Measurements from ENCODE around the gene WDR3.

WDR3 gene

DNA sequence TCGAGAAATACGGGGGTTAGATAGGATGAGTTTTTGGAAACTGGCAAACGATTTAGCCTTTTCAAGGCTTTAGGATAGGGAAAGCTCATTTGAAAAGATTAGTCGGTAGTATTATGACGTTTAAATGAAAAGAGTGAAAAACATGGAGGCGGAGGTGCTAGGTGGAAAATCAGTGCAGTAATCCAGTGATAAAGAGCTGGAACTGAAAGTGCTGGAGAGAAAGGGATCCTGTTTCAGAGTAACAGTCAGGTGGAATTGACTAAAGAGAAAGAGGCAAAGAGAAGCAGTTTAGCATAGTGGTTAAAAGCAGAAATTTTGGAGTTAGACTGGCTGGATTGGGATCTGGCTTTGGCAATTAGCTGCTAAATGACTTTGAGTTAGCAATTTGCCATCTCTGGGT is 945 bp downstream of the WDR3 start:
- Histone ChIP-seq H3K9me3 (ENCODE audit: severe bottlenecking) (no peaks in the 10 kb centered on the region), H3K36me3 (ENCODE audit: low read depth) (peaks cover 25% of the 10 kb centered on the region), H3K4me3 (ENCODE audit: severe bottlenecking) (peak overlapping the region; percentile 70), H3K27me3 (ENCODE audit: insufficient read depth, poor library complexity, severe bottlenecking) (no peaks in the 10 kb centered on the region), H3K27ac (ENCODE audit: poor library complexity, severe bottlenecking) (peak overlapping the region; percentile 51), H3K4me1 (ENCODE audit: insufficient read depth, poor library complexity, severe bottlenecking) (peaks cover 21% of the 10 kb centered on the region)
- DNase-seq (ENCODE audit: low spot score) (no peak), ATAC-seq (ENCODE audit: low read depth) (no peak)
- TF ChIP-seq, protein P1, sequence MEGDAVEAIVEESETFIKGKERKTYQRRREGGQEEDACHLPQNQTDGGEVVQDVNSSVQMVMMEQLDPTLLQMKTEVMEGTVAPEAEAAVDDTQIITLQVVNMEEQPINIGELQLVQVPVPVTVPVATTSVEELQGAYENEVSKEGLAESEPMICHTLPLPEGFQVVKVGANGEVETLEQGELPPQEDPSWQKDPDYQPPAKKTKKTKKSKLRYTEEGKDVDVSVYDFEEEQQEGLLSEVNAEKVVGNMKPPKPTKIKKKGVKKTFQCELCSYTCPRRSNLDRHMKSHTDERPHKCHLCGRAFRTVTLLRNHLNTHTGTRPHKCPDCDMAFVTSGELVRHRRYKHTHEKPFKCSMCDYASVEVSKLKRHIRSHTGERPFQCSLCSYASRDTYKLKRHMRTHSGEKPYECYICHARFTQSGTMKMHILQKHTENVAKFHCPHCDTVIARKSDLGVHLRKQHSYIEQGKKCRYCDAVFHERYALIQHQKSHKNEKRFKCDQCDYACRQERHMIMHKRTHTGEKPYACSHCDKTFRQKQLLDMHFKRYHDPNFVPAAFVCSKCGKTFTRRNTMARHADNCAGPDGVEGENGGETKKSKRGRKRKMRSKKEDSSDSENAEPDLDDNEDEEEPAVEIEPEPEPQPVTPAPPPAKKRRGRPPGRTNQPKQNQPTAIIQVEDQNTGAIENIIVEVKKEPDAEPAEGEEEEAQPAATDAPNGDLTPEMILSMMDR (IDR thresholded peaks at IDR 0.05; ENCODE audit: poor library complexity, severe bottlenecking) = no peak

DNA sequence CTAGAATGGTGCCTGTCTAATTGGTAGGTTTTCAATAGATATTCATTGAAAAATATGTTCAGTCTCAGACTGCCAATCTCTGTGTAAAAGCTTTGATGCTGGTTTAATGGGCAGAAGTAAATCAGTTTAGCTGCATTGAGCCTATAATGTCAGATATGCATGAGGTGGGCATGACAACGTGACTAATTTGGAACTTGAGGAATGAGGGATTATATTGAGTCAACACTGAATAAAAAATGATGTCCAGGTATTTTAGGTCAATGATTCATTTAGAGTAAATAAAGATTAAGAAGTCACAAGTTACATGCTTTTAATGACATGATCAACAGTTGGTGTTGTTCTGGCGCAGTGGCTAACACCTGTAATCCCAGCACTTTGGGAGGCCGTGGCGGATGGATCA is 3.0 kb downstream of the WDR3 start:
- Histone ChIP-seq H3K27me3 (ENCODE audit: insufficient read depth, poor library complexity, severe bottlenecking) (no peaks in the 10 kb centered on the region), H3K27ac (ENCODE audit: poor library complexity, severe bottlenecking) (no peak overlapping the region), H3K9me3 (ENCODE audit: severe bottlenecking) (no peaks in the 10 kb centered on the region), H3K4me1 (ENCODE audit: insufficient read depth, poor library complexity, severe bottlenecking) (peaks cover 20% of the 10 kb centered on the region), H3K36me3 (ENCODE audit: low read depth) (peaks cover 45% of the 10 kb centered on the region), H3K4me3 (ENCODE audit: severe bottlenecking) (no peak overlapping the region)
- no peak for ATAC-seq (ENCODE audit: low read depth)
- no peak for DNase-seq (ENCODE audit: low spot score)
- TF ChIP-seq, protein P1 (IDR thresholded peaks at IDR 0.05; ENCODE audit: poor library complexity, severe bottlenecking) = no peak

DNA sequence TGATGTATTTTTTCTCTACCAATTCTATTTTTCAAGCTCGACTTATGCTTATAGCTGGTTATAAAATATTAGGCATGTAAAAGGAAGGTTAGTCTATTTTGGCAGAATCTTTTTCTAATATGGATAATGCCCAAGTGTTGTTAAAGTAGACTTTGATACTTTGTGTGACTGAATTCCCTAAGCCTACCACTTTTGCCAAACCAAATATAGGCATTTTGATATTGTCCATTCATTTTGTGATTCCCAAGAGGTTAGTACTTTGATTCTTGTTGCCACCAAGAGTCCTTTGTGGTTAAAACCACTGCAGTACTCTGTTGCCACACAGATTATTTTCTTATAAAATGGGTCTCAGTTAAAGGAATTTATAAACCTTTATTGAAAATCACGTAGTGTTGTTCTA is 4.2 kb downstream of the WDR3 start:
- H3K27ac ChIP-seq (ENCODE audit: poor library complexity, severe bottlenecking) = no peak overlapping the region
- H3K4me3 ChIP-seq (ENCODE audit: severe bottlenecking) = no peak overlapping the region
- H3K36me3 ChIP-seq (ENCODE audit: low read depth) = peaks cover 57% of the 10 kb centered on the region
- no peaks in the 10 kb centered on the region for H3K27me3 ChIP-seq (ENCODE audit: insufficient read depth, poor library complexity, severe bottlenecking)
- TF ChIP-seq, protein P1 (IDR thresholded peaks at IDR 0.05; ENCODE audit: poor library complexity, severe bottlenecking) = no peak
- ATAC-seq (ENCODE audit: low read depth) (no peak), DNase-seq (ENCODE audit: low spot score) (no peak)
- H3K9me3 ChIP-seq (ENCODE audit: severe bottlenecking) = no peaks in the 10 kb centered on the region
- H3K4me1 ChIP-seq (ENCODE audit: insufficient read depth, poor library complexity, severe bottlenecking) = peaks cover 11% of the 10 kb centered on the region

DNA sequence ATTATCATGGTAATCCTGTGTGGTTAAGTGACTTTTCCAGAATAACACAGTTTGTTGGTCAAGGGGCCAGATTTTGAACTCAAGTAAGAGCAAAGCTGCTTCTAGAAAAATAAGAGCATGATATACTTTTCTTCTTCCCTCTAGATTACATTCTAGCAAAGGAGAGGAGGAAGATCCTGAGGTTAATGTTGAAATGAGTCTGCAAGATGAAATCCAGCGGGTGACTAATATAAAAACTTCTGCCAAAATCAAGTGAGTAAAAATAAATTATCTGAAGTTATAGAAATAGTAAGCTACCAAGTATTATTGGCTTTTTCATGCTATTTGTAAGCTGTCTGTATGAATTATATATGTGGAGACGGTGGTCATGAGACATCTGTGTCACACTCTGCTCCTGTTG is 12.8 kb downstream of the WDR3 start:
- ATAC-seq (ENCODE audit: low read depth) = no peak
- no peak overlapping the region for H3K4me3 ChIP-seq (ENCODE audit: severe bottlenecking)
- no peaks in the 10 kb centered on the region for H3K9me3 ChIP-seq (ENCODE audit: severe bottlenecking)
- peaks cover 97% of the 10 kb centered on the region for H3K36me3 ChIP-seq (ENCODE audit: low read depth)
- TF ChIP-seq, protein P1 (IDR thresholded peaks at IDR 0.05; ENCODE audit: poor library complexity, severe bottlenecking) = no peak
- no peaks in the 10 kb centered on the region for H3K4me1 ChIP-seq (ENCODE audit: insufficient read depth, poor library complexity, severe bottlenecking)
- no peak for DNase-seq (ENCODE audit: low spot score)
- no peak overlapping the region for H3K27ac ChIP-seq (ENCODE audit: poor library complexity, severe bottlenecking)
- no peaks in the 10 kb centered on the region for H3K27me3 ChIP-seq (ENCODE audit: insufficient read depth, poor library complexity, severe bottlenecking)

DNA sequence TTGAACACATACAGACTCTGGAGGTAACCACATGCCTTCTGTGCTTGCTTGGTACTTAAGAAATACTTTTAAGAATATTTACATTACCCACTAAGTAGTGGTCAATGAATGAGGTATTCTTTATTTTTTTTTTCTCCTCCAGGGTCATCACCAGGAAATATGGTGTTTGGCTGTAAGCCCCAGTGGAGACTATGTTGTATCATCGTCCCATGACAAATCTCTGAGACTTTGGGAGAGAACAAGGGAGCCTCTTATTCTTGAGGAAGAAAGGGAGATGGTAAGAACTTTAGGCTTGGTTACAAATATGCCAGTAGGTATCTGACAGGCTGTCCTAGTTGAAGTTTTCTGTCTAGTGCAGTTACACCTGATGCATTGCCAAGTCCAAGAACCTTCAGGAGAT is 22.8 kb downstream of the WDR3 start:
- H3K27me3 ChIP-seq (ENCODE audit: insufficient read depth, poor library complexity, severe bottlenecking) = no peaks in the 10 kb centered on the region
- H3K27ac ChIP-seq (ENCODE audit: poor library complexity, severe bottlenecking) = no peak overlapping the region
- ATAC-seq (ENCODE audit: low read depth) (no peak), DNase-seq (ENCODE audit: low spot score) (no peak)
- TF ChIP-seq, protein P1 (IDR thresholded peaks at IDR 0.05; ENCODE audit: poor library complexity, severe bottlenecking) = no peak
- H3K36me3 ChIP-seq (ENCODE audit: low read depth) = peaks cover 95% of the 10 kb centered on the region
- no peaks in the 10 kb centered on the region for H3K9me3 ChIP-seq (ENCODE audit: severe bottlenecking)
- no peak overlapping the region for H3K4me3 ChIP-seq (ENCODE audit: severe bottlenecking)
- no peaks in the 10 kb centered on the region for H3K4me1 ChIP-seq (ENCODE audit: insufficient read depth, poor library complexity, severe bottlenecking)

Measured in RWPE2 (cell line).